Measurements from ENCODE around the gene SF3B2.

GRCh38 chr11:66116576-66117361 is 64.6 kb downstream of the SF3B2 start:
- TF ChIP-seq POLR2AphosphoS5 (IDR thresholded peaks at IDR 0.05; ENCODE audit: borderline replicate concordance, low read depth, low read length) (no peak), EZH2 (IDR thresholded peaks at IDR 0.05) (no peak)

Data from SK-N-MC (cell line).